GM19351 (cell line): ENCODE measurements around the gene TMEM109.
"Not testable (repeated sequence)": the region's sequence is repeated elsewhere in the genome, so short reads cannot be mapped to it uniquely, and the experiment has no call there.

Experiments
- ATAC-seq: cut with Tn5 transposase; IDR thresholded peaks from one replicate; pipeline ENCODE4 v1.9.1; 2021; ENCODE audit warnings: mild to moderate bottlenecking, moderate library complexity; ENCODE audit not compliant: unreplicated experiment

The TMEM109 gene

GRCh38 chr11:60909680-60910280 is 4.2 kb upstream of the TMEM109 start:
- ATAC-seq: not testable (repeated sequence)

- ATAC-seq: peak; percentile 36
Measured at GRCh38 chr11:60910281-60910687, 3.7 kb upstream of the TMEM109 start.

GRCh38 chr11:60910711-60911380 is 3.1 kb upstream of the TMEM109 start:
- no peak for ATAC-seq

- ATAC-seq: no peak
Measured at GRCh38 chr11:60912223-60912850, 1.6 kb upstream of the TMEM109 start.

- ATAC-seq: no peak
Measured at GRCh38 chr11:60912851-60913528, 968 bp upstream of the TMEM109 start.

- ATAC-seq: peak; percentile 7
Measured at GRCh38 chr11:60914633-60915247, 782 bp downstream of the TMEM109 start.

- ATAC-seq: peak; percentile 44
Measured at GRCh38 chr11:60915248-60915914, 1.4 kb downstream of the TMEM109 start.

- no peak for ATAC-seq
Measured at GRCh38 chr11:60916669-60917206, 2.8 kb downstream of the TMEM109 start.

GRCh38 chr11:60917267-60917666 is 3.3 kb downstream of the TMEM109 start:
- ATAC-seq: no peak

GRCh38 chr11:60918251-60918938 is 4.4 kb downstream of the TMEM109 start:
- ATAC-seq: no peak

- ATAC-seq: no peak
Measured at GRCh38 chr11:60918939-60919265, 4.9 kb downstream of the TMEM109 start.

GRCh38 chr11:60919320-60919719 is 5.4 kb downstream of the TMEM109 start:
- no peak for ATAC-seq

- ATAC-seq: no peak
Measured at GRCh38 chr11:60919956-60920355, 6.0 kb downstream of the TMEM109 start.

GRCh38 chr11:60921259-60921658 is 7.3 kb downstream of the TMEM109 start:
- ATAC-seq: no peak

GRCh38 chr11:60921777-60922335 is 7.9 kb downstream of the TMEM109 start:
- ATAC-seq: no peak

GRCh38 chr11:60922906-60923305 is 8.9 kb downstream of the TMEM109 start:
- ATAC-seq: no peak

GRCh38 chr11:60923326-60923725 is 9.4 kb downstream of the TMEM109 start:
- ATAC-seq: no peak

GRCh38 chr11:60923800-60924109 is 9.8 kb downstream of the TMEM109 start:
- no peak for ATAC-seq

- no peak for ATAC-seq
Measured at GRCh38 chr11:60924110-60924905, 10.3 kb downstream of the TMEM109 start, which contains the start of gene TMEM132A. TSS of gene TMEM132A (plus strand) at chr11:60924460. CDS start at chr11:60924634, 174 bp downstream.
